Globus pallidus (tissue), 1 donor: ENCODE results near the gene IFNAR2.
A peak's percentile ranks its signal among the peaks of the same experiment; 100 is the strongest.

Experiments
- DNase-seq: peaks from one replicate; pipeline ENCODE4 v3.0.0-alpha.2; 2015; ENCODE audit warnings: low spot score

The IFNAR2 gene

DNA sequence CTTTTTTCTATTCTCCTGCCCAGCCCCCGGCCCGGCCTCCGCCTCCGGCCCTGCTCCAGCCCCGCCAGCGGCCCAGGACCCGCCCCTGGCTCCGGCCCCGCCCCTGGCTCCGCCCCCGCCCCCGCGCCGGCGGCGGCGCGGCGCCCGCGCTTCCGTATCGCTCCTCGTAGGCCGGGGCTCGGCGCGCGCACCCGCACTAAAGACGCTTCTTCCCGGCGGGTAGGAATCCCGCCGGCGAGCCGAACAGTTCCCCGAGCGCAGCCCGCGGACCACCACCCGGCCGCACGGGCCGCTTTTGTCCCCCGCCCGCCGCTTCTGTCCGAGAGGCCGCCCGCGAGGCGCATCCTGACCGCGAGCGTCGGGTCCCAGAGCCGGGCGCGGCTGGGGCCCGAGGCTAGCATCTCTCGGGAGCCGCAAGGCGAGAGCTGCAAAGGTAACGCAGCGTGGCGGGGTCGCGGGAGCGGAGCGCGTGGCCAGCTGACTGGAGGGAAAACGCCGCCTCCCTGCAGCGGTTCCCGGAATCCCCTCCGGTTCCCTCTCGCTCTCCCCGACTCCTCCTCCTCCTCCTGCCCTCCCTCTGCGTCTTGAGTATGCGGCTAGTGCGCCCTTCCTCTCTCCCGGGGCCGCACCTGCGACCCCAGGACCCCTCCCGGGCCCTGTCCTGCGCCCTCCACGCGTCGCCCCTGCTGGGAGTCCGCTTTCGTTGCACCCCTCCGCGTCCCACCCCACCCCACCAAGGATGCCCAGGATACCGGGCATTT is at the start of gene IFNAR2:
IFNAR2 (plus strand) TSS at position 155 of the 761 bp plus-strand sequence. CDS start 11,985 bp downstream, outside the sequence.
- peak; percentile 76 for DNase-seq

DNA sequence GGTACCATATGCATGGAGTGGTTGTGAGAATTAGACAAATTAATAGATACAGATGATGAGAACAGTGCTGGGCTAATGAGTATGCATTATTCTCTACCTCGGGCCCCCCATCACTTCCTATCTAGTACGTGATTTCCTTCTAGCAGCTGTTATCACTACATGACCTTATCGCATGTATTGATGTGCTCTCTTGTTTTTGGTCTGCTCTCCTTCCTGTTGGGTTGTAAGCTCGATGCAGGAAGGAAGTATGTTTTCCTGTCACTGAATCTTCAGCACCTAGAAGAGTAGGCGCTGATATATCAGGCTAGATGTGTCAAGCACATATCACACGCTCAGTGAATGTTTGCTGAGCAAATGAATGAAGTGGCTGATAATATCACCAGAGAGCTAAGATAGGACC is 43.9 kb upstream of the IFNAR2 start:
- DNase-seq = no peak

DNA sequence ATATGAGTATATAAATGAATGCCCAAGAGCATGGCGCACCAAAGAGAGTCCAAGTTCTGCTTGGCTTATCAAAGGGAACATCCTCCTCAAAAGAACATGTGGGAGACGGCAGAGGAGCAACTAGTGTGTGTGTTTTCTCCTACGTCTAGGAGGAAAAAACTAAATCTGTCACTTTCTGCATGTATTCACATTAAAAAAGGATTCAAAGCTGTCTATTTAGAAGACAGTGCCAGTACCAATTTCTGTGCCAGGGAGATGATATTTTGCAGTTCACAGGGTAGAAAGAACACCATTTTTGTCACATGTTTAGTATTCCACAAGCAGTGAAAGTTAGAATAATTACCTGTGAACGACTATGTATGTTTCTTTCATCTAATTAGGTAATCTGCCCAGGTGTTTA is 42.5 kb upstream of the IFNAR2 start:
- no peak for DNase-seq

DNA sequence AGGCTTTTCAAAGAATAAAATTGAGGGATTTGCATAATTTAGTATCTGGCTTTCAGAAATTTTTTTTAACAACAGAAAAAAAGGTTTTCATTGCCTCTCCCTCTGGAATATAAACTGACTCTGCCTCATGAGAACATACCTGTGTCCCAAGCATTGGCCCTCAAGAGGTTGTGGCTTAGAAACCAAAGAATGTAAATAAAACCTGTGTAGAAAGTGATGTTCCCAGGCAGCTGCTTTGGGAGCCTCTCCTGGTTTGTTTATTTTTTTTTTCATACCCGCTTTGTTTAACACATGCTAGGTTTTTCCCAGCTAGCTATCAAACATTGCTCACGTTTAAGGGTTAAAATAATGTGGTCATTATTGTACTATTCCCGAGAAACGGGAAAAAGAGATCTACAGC is 40.5 kb upstream of the IFNAR2 start:
- DNase-seq = no peak

DNA sequence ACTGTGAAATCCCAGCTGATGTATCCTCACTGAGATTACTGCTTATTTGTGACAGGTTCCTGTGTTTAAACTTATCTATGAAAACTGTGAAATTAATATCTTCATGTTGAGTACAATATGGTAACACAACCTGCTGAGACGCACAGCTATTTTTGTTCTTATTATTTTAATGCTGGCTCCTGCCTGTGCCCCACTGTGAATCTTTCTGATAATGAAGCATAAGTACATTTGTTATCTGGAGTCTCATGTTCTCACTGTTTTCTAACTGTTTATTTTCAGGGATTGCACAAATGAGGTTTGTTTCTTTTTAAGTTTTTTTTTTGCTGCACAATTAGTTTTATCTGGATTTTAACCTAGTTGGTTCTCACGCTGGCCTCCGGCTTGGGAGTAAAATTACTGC is 39.9 kb upstream of the IFNAR2 start:
- DNase-seq = no peak

DNA sequence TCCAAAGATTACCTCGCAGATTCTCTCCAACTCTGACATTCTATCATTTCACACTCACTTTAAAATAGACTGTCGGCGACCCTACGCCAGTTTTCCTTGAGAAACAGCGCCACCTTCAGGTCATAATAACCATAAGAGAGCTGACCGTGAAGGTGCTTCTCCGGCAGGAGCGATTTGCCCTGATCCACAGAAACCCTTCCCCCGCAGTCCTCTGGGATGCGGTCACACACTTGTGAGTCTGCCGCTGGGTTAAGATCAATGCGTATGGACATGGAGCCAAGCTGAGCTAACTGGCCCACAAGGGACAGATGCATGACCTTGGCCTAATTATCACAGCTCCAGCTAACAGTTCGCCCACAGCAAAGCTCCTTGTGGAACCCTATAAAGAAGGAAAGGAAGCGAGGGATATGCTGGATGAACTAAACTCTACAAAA is 32.8 kb upstream of the IFNAR2 start:
- peak; percentile 80 for DNase-seq

- peak; percentile 20 for DNase-seq
Observed at GRCh38 chr21:33197496-33197895, 32.2 kb upstream of the IFNAR2 start.

- peak; percentile 78 for DNase-seq
Observed at GRCh38 chr21:33198346-33199099, 31.2 kb upstream of the IFNAR2 start.

DNA sequence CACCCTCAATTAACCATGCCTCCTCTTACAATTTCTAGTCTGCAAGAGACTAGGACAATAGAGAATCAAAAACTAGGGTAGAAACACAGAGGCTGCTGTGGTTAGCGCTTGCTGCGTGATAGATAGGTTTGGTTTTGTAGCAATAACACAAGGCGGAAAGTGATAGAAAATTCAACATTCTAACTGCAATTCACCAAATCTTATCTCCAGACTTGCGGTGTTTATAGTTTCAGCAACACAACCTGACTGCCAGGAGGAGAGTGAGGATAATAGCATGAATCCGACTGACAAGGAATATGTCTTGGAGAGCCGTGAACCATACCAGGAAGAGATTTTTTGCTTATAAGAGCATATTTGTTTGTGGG is 30.7 kb upstream of the IFNAR2 start:
- no peak for DNase-seq

DNA sequence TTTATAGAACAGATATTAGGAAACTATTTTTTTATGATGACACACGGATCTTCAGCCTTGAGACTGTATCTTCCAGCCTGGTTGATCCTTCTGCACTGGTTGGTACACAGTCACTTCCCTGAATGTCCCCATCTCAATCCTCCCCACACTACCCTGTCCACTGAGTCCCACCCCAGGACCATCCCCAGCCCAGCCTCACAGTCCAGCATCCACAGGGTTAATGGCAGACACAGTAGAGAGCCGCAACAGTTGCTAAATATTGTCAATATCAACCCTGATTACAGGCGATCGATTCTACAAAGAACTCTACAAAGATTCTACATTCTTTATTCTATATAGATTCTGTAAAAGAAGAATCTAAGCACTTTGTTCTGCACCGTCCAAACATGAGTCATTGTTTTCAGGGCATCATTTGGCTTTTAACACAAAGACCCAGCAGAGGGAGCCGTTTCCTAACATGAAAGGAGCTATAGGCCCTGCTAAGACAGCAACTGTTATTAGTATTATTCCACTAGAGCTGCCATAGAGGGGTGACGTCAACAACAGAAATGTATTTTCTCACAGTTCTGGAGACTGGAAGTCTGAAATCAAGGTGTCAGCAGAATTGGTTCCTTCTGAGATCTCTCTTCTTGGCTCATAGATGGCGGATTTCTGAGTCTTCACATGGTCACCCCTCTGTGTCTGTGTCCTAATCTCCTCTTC is 30.1 kb upstream of the IFNAR2 start:
- DNase-seq = peak; percentile 93

- DNase-seq = no peak
Observed at GRCh38 chr21:33201956-33202355, 27.8 kb upstream of the IFNAR2 start.

GRCh38 chr21:33202464-33203363 is 27.0 kb upstream of the IFNAR2 start:
- no peak for DNase-seq

DNA sequence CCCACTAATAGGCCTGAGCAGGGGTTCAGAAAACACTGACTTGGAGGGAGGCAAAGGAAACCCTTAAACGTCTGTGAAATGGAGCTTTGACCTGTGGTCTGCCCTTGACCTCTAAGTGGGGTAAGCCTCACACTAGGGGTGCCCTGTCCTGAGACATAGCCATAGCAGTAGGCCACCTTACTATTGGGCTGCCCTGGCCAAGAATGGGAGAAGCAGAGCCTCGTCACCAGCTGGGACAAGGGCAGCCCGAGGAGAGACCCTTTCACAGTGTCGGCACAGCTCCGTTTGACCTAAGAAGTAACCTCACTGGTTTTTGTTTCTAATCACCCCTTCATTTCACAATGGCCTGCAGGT is 26.4 kb upstream of the IFNAR2 start:
- DNase-seq = no peak

- DNase-seq = no peak
Observed at GRCh38 chr21:33205476-33205875, 24.3 kb upstream of the IFNAR2 start.

GRCh38 chr21:33206771-33207281 is 22.9 kb upstream of the IFNAR2 start:
- DNase-seq = no peak

DNA sequence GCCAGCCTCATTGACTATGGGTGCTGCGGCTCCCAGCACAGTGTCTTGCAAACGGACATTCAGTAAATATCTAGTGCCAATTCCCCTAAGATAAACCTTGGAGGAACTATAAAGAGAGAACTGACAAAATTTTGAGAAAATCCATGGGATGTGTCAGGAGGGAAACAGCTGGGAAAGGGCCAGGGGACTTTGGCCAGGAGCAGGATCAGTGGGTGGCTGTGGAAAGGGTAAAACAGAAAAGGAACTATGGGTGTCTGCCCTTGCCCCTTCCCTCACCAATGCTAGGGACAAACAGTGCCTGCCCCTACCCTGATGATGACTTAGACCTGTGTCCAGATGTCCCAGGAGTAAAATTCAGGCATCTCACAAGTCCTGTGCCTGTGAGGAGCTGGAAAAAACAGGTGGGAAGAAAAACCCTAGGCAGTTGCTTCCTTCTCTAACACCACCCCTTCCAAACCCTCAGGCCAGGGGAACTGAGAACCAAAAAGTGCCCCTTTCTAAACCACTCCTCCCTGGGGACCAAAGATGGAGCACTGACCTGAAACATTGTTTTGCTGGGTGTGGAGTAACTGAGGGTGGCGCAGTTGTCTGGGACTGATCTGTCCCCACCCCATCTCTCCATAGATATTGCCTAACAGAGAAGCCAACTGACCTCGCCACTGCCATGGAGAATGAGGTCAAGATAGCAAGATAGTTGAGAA is 22.1 kb upstream of the IFNAR2 start:
- DNase-seq = no peak

DNA sequence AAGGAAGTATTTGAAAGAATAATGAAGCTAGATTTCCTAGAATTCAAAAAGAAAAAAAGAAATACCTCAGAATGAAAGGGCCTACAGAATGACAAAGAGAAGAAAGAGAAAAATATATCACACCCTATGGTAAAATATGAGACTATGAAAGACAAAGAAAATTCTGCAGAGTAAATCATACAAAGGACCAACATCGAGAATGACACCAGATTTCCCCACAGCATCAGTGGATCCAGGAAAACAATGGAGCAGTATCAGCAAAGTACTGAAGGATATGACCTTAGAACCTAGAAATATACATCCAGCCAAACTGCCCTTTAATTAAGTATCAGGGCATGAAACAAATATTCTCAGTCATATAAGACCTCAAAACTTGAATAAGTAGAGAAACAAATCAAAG is 21.2 kb upstream of the IFNAR2 start:
- DNase-seq = no peak

DNA sequence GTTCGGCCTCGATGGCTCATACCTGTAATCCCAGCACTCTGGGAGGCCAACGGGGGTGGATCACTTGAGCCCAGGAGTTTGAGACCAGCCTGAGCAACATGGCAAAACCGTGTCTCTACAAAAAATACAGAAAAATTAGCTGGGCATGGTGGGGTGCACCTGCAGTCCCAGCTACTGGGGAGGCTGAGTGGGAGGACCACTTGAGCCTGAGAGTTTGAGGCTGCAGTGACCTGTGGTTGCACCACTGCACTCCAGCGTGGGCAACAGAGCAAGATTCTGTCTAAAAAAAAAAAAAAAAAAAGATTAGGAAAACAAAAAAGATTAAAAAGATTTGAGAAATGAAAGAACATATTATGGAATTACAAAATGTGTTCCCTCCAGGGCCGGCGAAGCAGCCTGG is 18.4 kb upstream of the IFNAR2 start:
- DNase-seq = no peak

GRCh38 chr21:33211732-33212131 is 18.0 kb upstream of the IFNAR2 start:
- no peak for DNase-seq

GRCh38 chr21:33212159-33212851 is 17.4 kb upstream of the IFNAR2 start:
- DNase-seq = no peak
